NB4 (cell line): Measurements from ENCODE around the gene DCTD.

Experiments used
- MYC ChIP-seq: IDR thresholded peaks from 2 replicates; pipeline ENCODE4 v1.6.1; 2011; ENCODE audit warnings: low read depth, low read length
- POLR2A ChIP-seq: IDR thresholded peaks from 2 replicates; pipeline ENCODE4 v1.6.1; 2011; ENCODE audit warnings: mild to moderate bottlenecking; ENCODE audit not compliant: insufficient read length; ENCODE audit errors: extremely low read depth
- TF ChIP-seq, protein P1 (sequence below): IDR thresholded peaks from one replicate; pipeline ENCODE4 v1.5.1; 2012; ENCODE audit warnings: low read depth, low read length
- TF ChIP-seq, protein P2 (sequence below): IDR thresholded peaks from 2 replicates; pipeline ENCODE4 v1.6.1; 2011; ENCODE audit warnings: low read depth, low read length

DNA sequence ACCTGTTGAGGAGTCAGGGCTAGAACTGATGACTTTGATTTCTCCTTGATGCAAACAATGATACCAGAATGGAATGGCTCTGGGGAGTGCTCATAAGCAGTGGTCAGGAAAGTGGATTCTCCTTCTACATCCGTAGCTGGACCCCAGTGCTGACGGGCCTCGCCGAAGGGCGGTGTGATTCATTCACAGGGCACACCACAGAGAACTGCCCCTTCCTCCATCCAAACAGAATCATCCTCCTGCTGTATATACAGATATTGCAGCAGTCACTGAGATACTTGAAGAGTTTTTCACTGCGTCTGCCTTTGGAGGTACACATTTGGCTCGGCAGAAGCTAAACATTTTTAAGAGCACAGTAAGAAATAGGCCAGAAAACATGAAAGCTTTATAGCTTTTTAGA is 7.3 kb upstream of the DCTD start:
- TF ChIP-seq, protein P1, sequence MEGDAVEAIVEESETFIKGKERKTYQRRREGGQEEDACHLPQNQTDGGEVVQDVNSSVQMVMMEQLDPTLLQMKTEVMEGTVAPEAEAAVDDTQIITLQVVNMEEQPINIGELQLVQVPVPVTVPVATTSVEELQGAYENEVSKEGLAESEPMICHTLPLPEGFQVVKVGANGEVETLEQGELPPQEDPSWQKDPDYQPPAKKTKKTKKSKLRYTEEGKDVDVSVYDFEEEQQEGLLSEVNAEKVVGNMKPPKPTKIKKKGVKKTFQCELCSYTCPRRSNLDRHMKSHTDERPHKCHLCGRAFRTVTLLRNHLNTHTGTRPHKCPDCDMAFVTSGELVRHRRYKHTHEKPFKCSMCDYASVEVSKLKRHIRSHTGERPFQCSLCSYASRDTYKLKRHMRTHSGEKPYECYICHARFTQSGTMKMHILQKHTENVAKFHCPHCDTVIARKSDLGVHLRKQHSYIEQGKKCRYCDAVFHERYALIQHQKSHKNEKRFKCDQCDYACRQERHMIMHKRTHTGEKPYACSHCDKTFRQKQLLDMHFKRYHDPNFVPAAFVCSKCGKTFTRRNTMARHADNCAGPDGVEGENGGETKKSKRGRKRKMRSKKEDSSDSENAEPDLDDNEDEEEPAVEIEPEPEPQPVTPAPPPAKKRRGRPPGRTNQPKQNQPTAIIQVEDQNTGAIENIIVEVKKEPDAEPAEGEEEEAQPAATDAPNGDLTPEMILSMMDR = no peak
- TF ChIP-seq POLR2A = no peak
- TF ChIP-seq MYC = no peak
- TF ChIP-seq, protein P2, sequence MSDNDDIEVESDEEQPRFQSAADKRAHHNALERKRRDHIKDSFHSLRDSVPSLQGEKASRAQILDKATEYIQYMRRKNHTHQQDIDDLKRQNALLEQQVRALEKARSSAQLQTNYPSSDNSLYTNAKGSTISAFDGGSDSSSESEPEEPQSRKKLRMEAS = no peak
